Heart left ventricle (tissue), 16 donors: ENCODE data around the gene SYNPO. TPM values are rescaled to one million over a fixed set of nuclear protein-coding genes. Genes with fewer than 3 reads are reported as not detected.

Experiments
- ATAC-seq, 4 donors: fragments of 200-7000 bp; cut with Tn5 transposase; one replicate each; pipeline ENCODE4 v1.9.1; 2020 to 2022; ENCODE audit warnings: moderate library complexity in 4 of 4, mild to moderate bottlenecking in 3 of 4, moderate number of reproducible peaks in 1 of 4
- DNase-seq, 5 donors: peaks; one replicate each; pipeline ENCODE4 v3.0.0-alpha.2; 2020
- H3K27ac ChIP-seq, 12 donors: fragments of 200-600 bp; sonication (generic) in 4 of 12; one replicate each; pipeline versions ENCODE4 v1.5.0 to v1.8.0; 2016 to 2022; ENCODE audit warnings: mild to moderate bottlenecking in 2 of 12
- H3K27me3 ChIP-seq, 9 donors: fragments of 200-600 bp; sonication (generic) in 2 of 9; one replicate each; pipeline versions ENCODE4 v1.5.1 to v1.8.0; 2016 to 2022; ENCODE audit warnings: mild to moderate bottlenecking in 3 of 9
- H3K36me3 ChIP-seq, 9 donors: fragments of 200-600 bp; sonication (generic) in 2 of 9; one replicate each; pipeline versions ENCODE4 v1.5.0 to v1.8.0; 2018 to 2022; ENCODE audit warnings: mild to moderate bottlenecking in 2 of 9
- H3K4me1 ChIP-seq, 12 donors: fragments of 200-600 bp; sonication (generic) in 4 of 12; one replicate each; pipeline versions ENCODE4 v1.5.0 to v1.8.0; 2016 to 2022; ENCODE audit warnings: mild to moderate bottlenecking in 3 of 12
- H3K4me3 ChIP-seq, 12 donors: fragments of 200-600 bp; sonication (generic) in 4 of 12; one replicate each; pipeline versions ENCODE4 v1.5.0 to v1.8.0; 2017 to 2022; ENCODE audit warnings: mild to moderate bottlenecking in 9 of 12, moderate library complexity in 4 of 12
- H3K9me3 ChIP-seq, 12 donors: fragments of 200-600 bp; sonication (generic) in 4 of 12; one replicate each; pipeline versions ENCODE4 v1.5.0 to v1.8.0; 2016 to 2022; ENCODE audit warnings: mild to moderate bottlenecking in 1 of 12
- POLR2A ChIP-seq, 2 donors: fragments of 450-650 bp; IDR thresholded peaks; one replicate each; pipeline ENCODE4 v1.6.1; 2017; ENCODE audit warnings: antibody characterized with exemption in 2 of 2, mild to moderate bottlenecking in 2 of 2, moderate library complexity in 2 of 2
- WGBS, 4 donors: extraction: QIAGEN DNeasy Blood & Tissue Kit in 2 of 4; methylation state at CpG; one replicate each; pipeline versions ENCODE4 v1.1.5 to v1.1.7; 2013 to 2018; 5-methylcytosine and 5-hydroxymethylcytosine counted together
- intact Hi-C, 10 donors: fragments of 100-400 bp; cut with DNase I; formaldehyde crosslinking; loops; one replicate each; pipeline versions ENCODE4 v1.11.1 to v1.14.2; 2022
- polyA plus RNA-seq, 2 donors: library from polyadenylated mRNA; stranded (reverse); fragments of 200-250 nt; gene quantifications; one replicate each; pipeline ENCODE4 v1.2.3, GENCODE V29; 2013
- total RNA-seq, 9 donors: library from RNA; depleted of rRNA in 2 of 9; stranded (reverse); fragments of >200 nt in 2 of 9; fragmentation: NEBNext Ultra II Directional in 3 of 9; extraction: Animal tissue kit (Norgen Biotek cat#: 25700) in 3 of 9; gene quantifications; one replicate each; pipeline versions ENCODE4 v1.1.0 to v1.2.4, GENCODE V29; 2016 to 2023
- TF ChIP-seq, protein P1 (sequence below), 12 donors: fragments of 200-600 bp; sonication (generic) in 4 of 12; IDR thresholded peaks; one replicate each; pipeline versions ENCODE4 v1.5.0 to v1.8.0; 2018 to 2022; ENCODE audit warnings: antibody characterized with exemption in 12 of 12, mild to moderate bottlenecking in 5 of 12
- donor health status: ischemic (EF 13 %, LVEDD 7.1; RV severe dilation, severe dysfunction).
- donor health status: healthy with polysubstance abuse.
- donor health status: DM: no; HTN: yes; CAD: no.
- donor health status: DM: no; HTN: no; CAD: no.
- donor health status: ischemic (EF 25% LVEDD 6.9; RV normal size, moderate dysfunction).
- donor health status: ischemic (EF 25% LVEDD 5.7; RV mildly dilated, moderate dysfunction).
- donor health status: healthy.
- donor health status: DM: yes; HTN: yes; CAD: no.
- donor health status: ischemic (EF 35%, LVEDD 5.7; RV mildly dilated, moderate dysfunction).
- donor health status: nonischemic (EF 11% LVEDD 7.7; RV severe dilation, severe dysfunction).
- donor health status: DM: yes; HTN: yes; CAD: no.
- donor health status: PGD.
- donor health status: ischemic (EF 29% LVEDD 5.4; RV normal size, mild dysfunction).
- donor health status: nonischemic (EF 23%, LVEDD 6.1; RV moderate dilation, normal function).

SYNPO gene
- total and polyA plus RNA-seq, 11 donors = 304 to 791 (median 590) TPM

DNA sequence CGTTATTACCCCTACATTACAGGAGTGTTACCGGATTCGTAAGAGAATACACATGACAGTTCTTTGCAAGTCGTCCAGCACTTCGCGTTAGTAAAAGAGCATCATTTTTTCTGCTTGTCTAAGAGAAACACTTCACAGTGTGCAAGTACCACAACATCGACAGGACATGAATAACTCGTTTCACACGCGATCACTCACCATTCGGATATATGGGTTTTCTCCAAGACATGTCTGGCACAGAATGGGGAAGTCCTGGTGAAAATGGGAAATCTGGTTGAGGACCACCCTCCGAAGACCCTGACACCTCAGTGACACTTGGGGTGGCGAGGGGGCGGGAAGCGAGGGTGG is 59.8 kb downstream of the SYNPO start:
- 1 to 4% (median 1%) methylated on average over 15 of the region's 15 CpGs for WGBS, 4 donors
- intact Hi-C loops = loop anchor here in 7 of 10 donors (2.0 to 10.0 kb wide), 11 partner anchors 41 to 147 kb away; partner anchors contain the start of genes IRGM (in 4 of the 7) and SMIM3 (in 1 of the 7)
- no peak for TF ChIP-seq POLR2A (IDR thresholded peaks at IDR 0.05)
- TF ChIP-seq, protein P1, sequence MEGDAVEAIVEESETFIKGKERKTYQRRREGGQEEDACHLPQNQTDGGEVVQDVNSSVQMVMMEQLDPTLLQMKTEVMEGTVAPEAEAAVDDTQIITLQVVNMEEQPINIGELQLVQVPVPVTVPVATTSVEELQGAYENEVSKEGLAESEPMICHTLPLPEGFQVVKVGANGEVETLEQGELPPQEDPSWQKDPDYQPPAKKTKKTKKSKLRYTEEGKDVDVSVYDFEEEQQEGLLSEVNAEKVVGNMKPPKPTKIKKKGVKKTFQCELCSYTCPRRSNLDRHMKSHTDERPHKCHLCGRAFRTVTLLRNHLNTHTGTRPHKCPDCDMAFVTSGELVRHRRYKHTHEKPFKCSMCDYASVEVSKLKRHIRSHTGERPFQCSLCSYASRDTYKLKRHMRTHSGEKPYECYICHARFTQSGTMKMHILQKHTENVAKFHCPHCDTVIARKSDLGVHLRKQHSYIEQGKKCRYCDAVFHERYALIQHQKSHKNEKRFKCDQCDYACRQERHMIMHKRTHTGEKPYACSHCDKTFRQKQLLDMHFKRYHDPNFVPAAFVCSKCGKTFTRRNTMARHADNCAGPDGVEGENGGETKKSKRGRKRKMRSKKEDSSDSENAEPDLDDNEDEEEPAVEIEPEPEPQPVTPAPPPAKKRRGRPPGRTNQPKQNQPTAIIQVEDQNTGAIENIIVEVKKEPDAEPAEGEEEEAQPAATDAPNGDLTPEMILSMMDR (IDR thresholded peaks at IDR 0.05) = no peak
- H3K27ac ChIP-seq = peak overlapping the region; percentile 92 to 99 (median 98)
- no peaks in the 10 kb centered on the region for H3K27me3 ChIP-seq
- DNase-seq (no peak), ATAC-seq (no peak)
- peaks cover 0 to 44% (median 39%) of the 10 kb centered on the region in 9 donors for H3K36me3 ChIP-seq
- peak overlapping the region; percentile 73 to 99 (median 94) for H3K4me3 ChIP-seq
- H3K9me3 ChIP-seq = no peaks in the 10 kb centered on the region
- peaks cover 0 to 24% (median 16%) of the 10 kb centered on the region in 12 donors for H3K4me1 ChIP-seq

DNA sequence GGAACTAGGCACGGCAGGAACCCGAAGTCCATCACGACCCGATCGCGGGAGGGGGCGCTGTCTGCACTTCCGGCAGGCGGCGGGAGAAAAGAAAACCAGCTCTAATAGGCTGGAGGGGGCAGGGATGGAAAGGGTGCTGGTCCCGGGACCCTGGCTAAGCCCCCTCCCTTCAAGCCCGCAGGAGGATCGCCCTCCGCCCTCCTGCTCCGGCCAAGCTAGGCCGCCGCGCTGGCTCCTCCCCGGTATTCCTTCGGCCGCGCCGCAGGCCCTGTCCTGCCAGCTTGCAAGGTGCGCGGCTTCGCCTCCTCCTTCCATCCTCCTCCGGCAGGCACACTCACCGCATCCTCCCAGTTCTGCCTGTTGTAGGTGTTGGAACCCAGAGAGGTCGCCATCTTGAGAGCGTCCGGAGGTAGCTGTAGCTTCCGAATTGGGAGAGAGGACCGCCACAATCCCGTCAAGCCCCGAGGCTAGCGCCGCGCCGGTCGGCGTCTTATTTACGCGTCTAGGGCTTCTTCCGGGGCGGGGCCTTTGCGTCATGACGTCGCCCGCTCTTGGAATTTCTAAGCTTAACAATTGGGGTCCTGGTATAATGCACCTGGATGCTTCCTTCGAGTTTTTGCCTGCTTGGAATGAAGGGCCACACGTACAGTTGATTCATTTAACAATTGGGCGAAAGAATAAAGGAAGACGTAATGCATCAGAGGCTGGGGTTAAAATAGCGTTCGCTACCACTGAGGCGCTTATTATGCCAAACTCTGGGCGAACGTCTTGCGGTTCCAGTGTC is 60.3 kb downstream of the SYNPO start, which contains the start of gene RBM22:
TSS of gene RBM22 (minus strand) at position 469 of the 784 bp plus-strand sequence. CDS start at position 392, 77 bp downstream.
- 0 to 1% (median 0%) methylated on average over 41 to 59 of the region's 59 CpGs for WGBS, 4 donors
- peaks cover 0 to 24% (median 16%) of the 10 kb centered on the region in 12 donors for H3K4me1 ChIP-seq
- intact Hi-C loops = loop anchor here in 7 of 10 donors (2.0 to 10.0 kb wide), 11 partner anchors 42 to 147 kb away; partner anchors contain the start of genes IRGM (in 4 of the 7) and SMIM3 (in 1 of the 7)
- H3K4me3 ChIP-seq = peak within 1 kb of the TSS; percentile 73 to 99 (median 94)
- DNase-seq (peak; percentile 93 to 97 (median 95)), ATAC-seq (peak; percentile 97 to 100 (median 99))
- H3K27ac ChIP-seq = peak within 1 kb of the TSS; percentile 92 to 99 (median 98)
- peaks cover 0 to 39% (median 34%) of the 10 kb centered on the region in 9 donors for H3K36me3 ChIP-seq
- H3K9me3 ChIP-seq = no peaks in the 10 kb centered on the region
- no peaks in the 10 kb centered on the region for H3K27me3 ChIP-seq
- TF ChIP-seq, protein P1 (IDR thresholded peaks at IDR 0.05) = peak; percentile 43 to 81 (median 62)
- TF ChIP-seq POLR2A (IDR thresholded peaks at IDR 0.05) = peak in 1 of 2 donors; percentile 87

DNA sequence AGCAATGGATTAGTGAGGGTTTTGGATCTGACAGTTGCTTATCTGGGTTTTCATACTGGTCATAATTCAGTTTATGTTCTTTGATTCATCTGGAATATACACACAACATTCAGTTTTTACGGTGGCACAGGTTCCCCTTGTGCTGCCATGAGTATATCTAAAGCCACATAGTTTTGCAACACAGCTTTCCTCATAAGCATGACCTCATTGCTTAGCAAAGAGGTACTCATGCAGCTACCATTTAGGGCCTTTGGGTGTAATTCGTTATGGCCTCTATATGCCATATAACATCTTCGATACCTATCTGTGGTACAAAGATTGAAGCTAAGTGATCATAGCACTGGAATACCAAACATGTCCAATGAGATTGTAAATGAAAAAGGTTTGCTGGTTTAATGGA is 63.3 kb downstream of the SYNPO start:
- Histone ChIP-seq H3K9me3 (no peaks in the 10 kb centered on the region), H3K36me3 (peaks cover 0 to 25% (median 13%) of the 10 kb centered on the region in 9 donors), H3K4me3 (no peak overlapping the region), H3K27ac (no peak overlapping the region), H3K27me3 (no peaks in the 10 kb centered on the region), H3K4me1 (peaks cover 0 to 25% (median 16%) of the 10 kb centered on the region in 12 donors)
- no peak for ATAC-seq
- DNase-seq = no peak
- intact Hi-C loops = loop anchor here in 7 of 10 donors (5.0 to 10.0 kb wide), 6 partner anchors 46 to 146 kb away; partner anchors contain the start of gene IRGM (in 4 of the 7)
- TF ChIP-seq, protein P1 (IDR thresholded peaks at IDR 0.05) = no peak
- no peak for TF ChIP-seq POLR2A (IDR thresholded peaks at IDR 0.05)
- WGBS, 4 donors = 80 to 87% (median 84%) methylated on average over 3 of the region's 3 CpGs
